Ovary (tissue), 9 donors: ENCODE measurements around the gene KLHDC8B. TPM values are rescaled to one million over a fixed set of nuclear protein-coding genes. Genes with fewer than 3 reads are reported as not detected.

ENCODE experiments used
- DNase-seq, 5 donors: peaks; one replicate each; pipeline ENCODE4 v3.0.0-alpha.2; 2019 to 2020
- H3K27ac ChIP-seq, 2 donors: fragments of 200-600 bp; one replicate each; pipeline versions ENCODE4 v1.5.1 to v1.8.0; 2019 to 2022
- H3K27me3 ChIP-seq: fragments of 200-600 bp; one replicate; pipeline ENCODE4 v1.8.0; 2022
- H3K36me3 ChIP-seq: fragments of 200-600 bp; sonication (generic); one replicate; pipeline ENCODE4 v1.5.1; 2019
- H3K4me1 ChIP-seq: one replicate; pipeline ENCODE4 v1.8.1; 2013; ENCODE audit warnings: mild to moderate bottlenecking, moderate library complexity; ENCODE audit not compliant: insufficient read depth
- H3K4me3 ChIP-seq: fragments of 200-600 bp; sonication (generic); one replicate; pipeline ENCODE4 v1.5.1; 2017
- H3K9me3 ChIP-seq, 2 donors: fragments of 200-600 bp in 1 of 2; sonication (generic) in 1 of 2; one replicate each; pipeline versions ENCODE4 v1.5.1 to v1.8.1; 2013 to 2019; ENCODE audit warnings: mild to moderate bottlenecking in 1 of 2, moderate library complexity in 1 of 2
- CTCF ChIP-seq, 3 donors: fragments of 450-650 bp in 2 of 3; fragments of 200-600 bp in 1 of 3; IDR thresholded peaks; one replicate each; pipeline versions ENCODE4 v1.5.1 to v1.8.0; 2016 to 2022; ENCODE audit warnings: antibody characterized with exemption in 3 of 3, mild to moderate bottlenecking in 1 of 3
- EP300 ChIP-seq: sonication (generic); formaldehyde crosslinking; IDR thresholded peaks from one replicate; pipeline ENCODE4 v1.6.1; 2017; ENCODE audit warnings: antibody characterized with exemption
- POLR2A ChIP-seq: fragments of 450-650 bp; IDR thresholded peaks from one replicate; pipeline ENCODE4 v1.6.1; 2017; ENCODE audit warnings: antibody characterized with exemption, mild to moderate bottlenecking, moderate library complexity
- WGBS, 3 donors: extraction: QIAGEN DNeasy Blood & Tissue Kit in 1 of 3; methylation state at CpG; one replicate each; pipeline versions ENCODE4 v1.1.5 to v1.1.7; 2013 to 2017; 5-methylcytosine and 5-hydroxymethylcytosine counted together
- intact Hi-C, 4 donors: fragments of 100-400 bp; cut with DNase I; formaldehyde crosslinking; loops; one replicate each; pipeline versions ENCODE4 v1.11.0 to v1.15.1; 2022 to 2023
- polyA plus RNA-seq, 2 donors: library from polyadenylated mRNA; stranded (reverse); fragments of 200-250 nt in 1 of 2; fragments of 350-450 nt in 1 of 2; fragmentation: Illumina TruSeq in 1 of 2; extraction: RNeasy Lipid Tissue Mini Kit (QIAGEN cat#74804) in 1 of 2; gene quantifications; one replicate each; pipeline ENCODE4 v1.2.3, GENCODE V29; 2013 to 2014
- total RNA-seq, 7 donors: library from RNA; depleted of rRNA in 2 of 7; stranded (reverse); fragments of >200 nt in 2 of 7; fragmentation: NEBNext Ultra II Directional in 3 of 7; extraction: Animal tissue kit (Norgen Biotek cat#: 25700) in 3 of 7; gene quantifications; one replicate each; pipeline versions ENCODE4 v1.1.0 to v1.2.4, GENCODE V29; 2016 to 2023
- donor health status: DM: no; HTN: no; CAD: no; lungs with moderate emphysema.
- donor health status: DM: no; HTN: no; CAD: no.
- donor health status: Bipolar disorder and iron deficiency.
- donor health status: DM: yes; HTN: yes; CAD: no.
- donor health status: DM: no; HTN: no; CAD: no.
- donor health status: DM: yes; HTN: yes; CAD: no.

The KLHDC8B gene
- total and polyA plus RNA-seq, 9 donors = 67.1 to 244 (median 109) TPM

GRCh38 chr3:49123687-49124086, 47.7 kb upstream of the KLHDC8B start:
- TF ChIP-seq POLR2A (no peak), EP300 (no peak), CTCF (IDR thresholded peaks at IDR 0.05) (no peak)
- Histone ChIP-seq H3K4me1 (peaks cover 7% of the 10 kb centered on the region), H3K27me3 (no peaks in the 10 kb centered on the region), H3K36me3 (no peaks in the 10 kb centered on the region), H3K4me3 (no peak overlapping the region), H3K27ac (no peak overlapping the region), H3K9me3 (no peaks in the 10 kb centered on the region)
- intact Hi-C loops = no loop called here
- 91 to 92% (median 92%) methylated on average over 17 of the region's 17 CpGs for WGBS, 3 donors
- DNase-seq = no peak

- 80 to 88% (median 82%) methylated on average over 5 to 7 of the region's 7 CpGs for WGBS, 3 donors
- no peak overlapping the region for H3K27ac ChIP-seq
- no peak for DNase-seq
- H3K36me3 ChIP-seq = no peaks in the 10 kb centered on the region
- no peak overlapping the region for H3K4me3 ChIP-seq
- H3K27me3 ChIP-seq = no peaks in the 10 kb centered on the region
- peaks cover 6% of the 10 kb centered on the region for H3K4me1 ChIP-seq
- H3K9me3 ChIP-seq = no peaks in the 10 kb centered on the region
- intact Hi-C loops = no loop called here
- no peak for TF ChIP-seq CTCF (IDR thresholded peaks at IDR 0.05)
- no peak for TF ChIP-seq POLR2A
- TF ChIP-seq EP300 = no peak
Measured at GRCh38 chr3:49124203-49124602, 47.2 kb upstream of the KLHDC8B start.

- 67 to 74% (median 68%) methylated on average over 13 to 14 of the region's 14 CpGs for WGBS, 3 donors
- intact Hi-C loops = loop anchor here in 1 of 4 donors (5.0 kb wide), 1 partner anchor 37 kb away; no protein-coding TSS in a partner anchor
- no peaks in the 10 kb centered on the region for H3K36me3 ChIP-seq
- no peak overlapping the region for H3K27ac ChIP-seq
- no peak overlapping the region for H3K4me3 ChIP-seq
- no peaks in the 10 kb centered on the region for H3K9me3 ChIP-seq
- no peaks in the 10 kb centered on the region for H3K27me3 ChIP-seq
- no peaks in the 10 kb centered on the region for H3K4me1 ChIP-seq
- TF ChIP-seq EP300 (no peak), POLR2A (no peak), CTCF (IDR thresholded peaks at IDR 0.05) (no peak)
- DNase-seq = no peak
Measured at GRCh38 chr3:49124991-49125670, 46.3 kb upstream of the KLHDC8B start.

- TF ChIP-seq CTCF (IDR thresholded peaks at IDR 0.05) (no peak), EP300 (no peak), POLR2A (no peak)
- Histone ChIP-seq H3K36me3 (no peaks in the 10 kb centered on the region), H3K27me3 (no peaks in the 10 kb centered on the region), H3K4me3 (no peak overlapping the region), H3K27ac (no peak overlapping the region), H3K4me1 (peaks cover 4% of the 10 kb centered on the region), H3K9me3 (no peaks in the 10 kb centered on the region)
- DNase-seq = no peak
- intact Hi-C loops = no loop called here
- 68 to 76% (median 75%) methylated on average over 12 of the region's 12 CpGs for WGBS, 3 donors
Measured at GRCh38 chr3:49131040-49131439, 40.4 kb upstream of the KLHDC8B start.
